Astrocyte of the spinal cord (primary cell): ENCODE data around the gene ZNF579.

Source experiments
- DNase-seq: peaks from one replicate; pipeline ENCODE4 v3.0.0; 2011; ENCODE audit warnings: low read depth, low spot score
- H3K4me3 ChIP-seq: 2 replicates; pipeline ENCODE4 v1.5.1; 2011; ENCODE audit warnings: low read depth, mild to moderate bottlenecking, low read length, moderate library complexity
- in situ Hi-C: cut with HindIII; loops from 2 replicates; pipeline ENCODE4 v1.10.0; 2017; ENCODE audit warnings: low sequenced_read_pairs
- TF ChIP-seq, protein P1 (sequence below): IDR thresholded peaks from 2 replicates; pipeline ENCODE4 v1.5.1; 2012; ENCODE audit warnings: low read depth, mild to moderate bottlenecking, low read length, inconsistent platforms

ZNF579 gene

DNA sequence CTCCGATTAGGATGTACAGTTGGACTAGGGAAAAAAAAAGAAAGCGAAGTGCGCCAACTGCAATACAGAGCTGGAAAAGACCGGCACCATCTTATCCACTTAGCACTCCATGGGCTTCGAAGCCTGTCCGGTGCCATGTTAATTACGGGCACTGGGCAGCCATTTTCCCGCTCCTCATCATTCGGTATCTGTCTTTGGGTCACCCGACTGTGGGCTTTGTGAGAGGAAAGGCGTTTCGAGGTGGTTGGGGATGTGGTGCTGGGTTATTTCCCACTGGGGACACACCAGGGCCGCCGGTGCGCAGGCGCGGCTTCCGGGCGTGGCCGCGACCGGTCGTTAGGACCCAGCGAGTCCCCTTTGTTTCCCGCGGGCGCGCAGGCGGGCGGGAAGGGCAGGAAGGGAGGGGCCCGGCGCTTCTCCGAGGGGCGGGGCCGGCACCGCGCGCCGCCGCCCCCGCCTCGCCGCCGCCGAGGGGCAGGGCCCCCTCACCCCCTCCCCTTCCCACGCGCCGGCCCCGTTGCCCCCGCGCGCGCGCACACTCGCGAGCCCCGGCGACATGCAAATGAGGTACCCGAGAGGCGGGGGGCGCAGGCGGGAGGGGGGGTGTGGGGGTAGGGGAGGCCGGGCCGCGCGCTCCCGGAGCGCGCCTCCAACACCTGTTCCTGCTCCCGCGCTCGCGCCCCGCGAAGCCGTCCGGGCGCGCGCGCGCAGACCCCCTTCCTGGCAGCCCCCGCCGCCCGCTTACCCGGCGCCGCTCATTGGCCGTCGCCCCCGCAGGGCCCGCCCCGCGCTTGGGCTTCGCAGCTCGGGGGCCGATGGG lies 19.4 kb upstream of the ZNF579 start, which contains the start of gene ZNF524:
ZNF524 (plus strand) TSS at position 447 of the 820 bp plus-strand sequence. CDS start 1,825 bp downstream, outside the sequence.
- in situ Hi-C loops: no loop called here
- TF ChIP-seq, protein P1, sequence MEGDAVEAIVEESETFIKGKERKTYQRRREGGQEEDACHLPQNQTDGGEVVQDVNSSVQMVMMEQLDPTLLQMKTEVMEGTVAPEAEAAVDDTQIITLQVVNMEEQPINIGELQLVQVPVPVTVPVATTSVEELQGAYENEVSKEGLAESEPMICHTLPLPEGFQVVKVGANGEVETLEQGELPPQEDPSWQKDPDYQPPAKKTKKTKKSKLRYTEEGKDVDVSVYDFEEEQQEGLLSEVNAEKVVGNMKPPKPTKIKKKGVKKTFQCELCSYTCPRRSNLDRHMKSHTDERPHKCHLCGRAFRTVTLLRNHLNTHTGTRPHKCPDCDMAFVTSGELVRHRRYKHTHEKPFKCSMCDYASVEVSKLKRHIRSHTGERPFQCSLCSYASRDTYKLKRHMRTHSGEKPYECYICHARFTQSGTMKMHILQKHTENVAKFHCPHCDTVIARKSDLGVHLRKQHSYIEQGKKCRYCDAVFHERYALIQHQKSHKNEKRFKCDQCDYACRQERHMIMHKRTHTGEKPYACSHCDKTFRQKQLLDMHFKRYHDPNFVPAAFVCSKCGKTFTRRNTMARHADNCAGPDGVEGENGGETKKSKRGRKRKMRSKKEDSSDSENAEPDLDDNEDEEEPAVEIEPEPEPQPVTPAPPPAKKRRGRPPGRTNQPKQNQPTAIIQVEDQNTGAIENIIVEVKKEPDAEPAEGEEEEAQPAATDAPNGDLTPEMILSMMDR: no peak
- peak within 1 kb of the TSS; percentile 84 for H3K4me3 ChIP-seq
- DNase-seq: peak; percentile 69

DNA sequence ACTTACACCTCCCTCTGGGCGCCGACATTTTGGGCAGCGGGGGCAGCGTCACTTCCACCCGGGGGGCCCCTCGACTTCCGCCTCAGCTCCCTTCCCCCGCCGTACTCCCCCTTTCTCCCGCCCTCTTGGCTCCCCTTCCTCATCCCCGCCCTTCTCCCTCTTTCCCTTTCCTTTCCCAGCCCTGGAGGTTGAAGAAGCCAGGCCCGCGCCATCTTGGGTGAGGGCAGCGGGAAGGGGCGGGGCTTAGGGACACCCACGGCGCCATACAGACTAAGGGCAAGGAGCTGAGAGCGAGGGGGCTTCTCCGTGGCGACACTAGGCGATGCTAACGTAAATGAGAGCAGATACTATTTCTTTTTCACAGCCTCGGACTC lies 18.8 kb upstream of the ZNF579 start, which contains the start of gene FIZ1:
FIZ1 (minus strand) TSS at position 50 of the 374 bp plus-strand sequence. CDS start 1,652 bp downstream, outside the sequence.
- peak; percentile 99 for DNase-seq
- TF ChIP-seq, protein P1: no peak
- in situ Hi-C loops: no loop called here
- H3K4me3 ChIP-seq: peak within 1 kb of the TSS; percentile 84

DNA sequence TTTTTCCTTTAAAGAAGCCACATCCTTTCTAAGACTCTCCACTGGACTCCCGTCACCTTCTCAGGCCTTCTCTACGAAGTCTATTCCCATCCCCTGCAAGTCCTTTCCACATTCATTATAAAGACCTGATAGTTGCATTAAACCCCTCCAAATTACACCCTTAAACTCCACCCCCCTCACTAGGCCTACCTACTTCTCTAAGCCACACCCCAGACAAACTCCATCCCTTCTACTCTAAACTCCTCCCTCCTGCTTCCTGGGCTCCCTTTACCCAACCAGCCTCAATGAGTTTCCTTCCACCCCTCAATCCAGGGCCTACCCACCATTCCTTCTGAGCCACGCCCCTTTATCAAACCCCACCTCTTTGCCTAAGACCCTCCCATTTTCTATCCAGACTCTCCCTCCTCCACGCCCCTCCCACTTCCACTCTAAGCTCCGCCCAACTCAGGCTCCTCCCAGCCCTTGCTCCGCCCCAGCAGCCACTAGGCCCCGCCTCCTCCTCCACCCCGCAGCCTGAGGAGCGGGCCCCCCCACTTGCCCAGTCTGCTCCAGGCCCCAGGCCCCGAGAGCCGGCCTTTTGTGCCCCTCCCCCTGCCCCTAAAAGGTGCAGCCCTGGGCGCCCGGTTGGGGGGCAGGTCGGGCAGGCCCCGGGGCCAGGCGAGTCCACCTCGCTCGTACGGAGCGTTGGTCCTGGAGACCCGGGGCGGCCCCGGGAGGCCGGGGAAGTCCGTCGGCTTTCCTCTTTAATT lies 18.2 kb upstream of the ZNF579 start:
- TF ChIP-seq, protein P1: no peak
- in situ Hi-C loops: no loop called here
- H3K4me3 ChIP-seq: peak overlapping the region; percentile 84
- peak; percentile 97 for DNase-seq

DNA sequence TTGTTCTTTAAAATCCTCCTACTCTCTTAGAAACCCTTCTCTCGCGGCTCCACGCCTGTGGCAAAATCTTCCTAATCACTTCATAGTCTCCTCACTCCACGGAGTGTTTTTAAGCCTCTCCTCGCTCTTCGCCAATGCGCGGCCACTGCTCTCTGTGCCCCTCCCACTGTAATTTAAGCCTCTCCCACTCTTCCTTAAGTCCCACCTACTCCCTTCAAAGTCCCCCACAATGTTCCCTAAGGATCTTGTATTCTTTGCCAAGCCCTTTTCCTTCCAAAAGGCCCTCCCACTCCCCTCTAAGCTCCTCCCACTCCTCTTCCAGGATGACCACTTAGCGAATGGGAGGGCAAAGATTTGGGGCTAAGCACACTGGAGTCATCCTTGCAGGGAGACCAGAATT lies 17.4 kb upstream of the ZNF579 start:
- TF ChIP-seq, protein P1: no peak
- no peak for DNase-seq
- no peak overlapping the region for H3K4me3 ChIP-seq
- in situ Hi-C loops: no loop called here

DNA sequence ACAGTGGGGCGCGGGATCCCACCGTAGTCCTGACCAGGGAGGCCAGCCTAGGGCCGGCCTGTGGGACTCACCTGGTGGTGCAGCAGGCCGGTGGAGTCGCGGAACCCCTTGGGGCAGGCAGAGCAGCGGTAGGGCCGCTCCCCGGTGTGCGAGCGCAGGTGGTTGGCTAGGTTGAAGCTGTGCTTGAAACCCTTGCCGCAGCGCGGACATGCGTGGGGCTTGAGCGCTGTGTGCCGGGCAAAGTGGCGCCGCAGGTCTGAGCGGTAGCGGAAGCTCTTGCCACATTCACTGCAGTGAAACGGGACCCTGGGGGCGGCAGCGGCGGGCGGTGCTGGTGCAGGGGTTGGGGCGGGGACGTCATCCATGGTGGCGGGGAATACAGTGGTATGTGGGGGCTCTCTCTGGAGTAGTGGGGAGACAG lies 16.9 kb upstream of the ZNF579 start:
- no peak overlapping the region for H3K4me3 ChIP-seq
- DNase-seq: no peak
- TF ChIP-seq, protein P1: no peak
- in situ Hi-C loops: no loop called here

DNA sequence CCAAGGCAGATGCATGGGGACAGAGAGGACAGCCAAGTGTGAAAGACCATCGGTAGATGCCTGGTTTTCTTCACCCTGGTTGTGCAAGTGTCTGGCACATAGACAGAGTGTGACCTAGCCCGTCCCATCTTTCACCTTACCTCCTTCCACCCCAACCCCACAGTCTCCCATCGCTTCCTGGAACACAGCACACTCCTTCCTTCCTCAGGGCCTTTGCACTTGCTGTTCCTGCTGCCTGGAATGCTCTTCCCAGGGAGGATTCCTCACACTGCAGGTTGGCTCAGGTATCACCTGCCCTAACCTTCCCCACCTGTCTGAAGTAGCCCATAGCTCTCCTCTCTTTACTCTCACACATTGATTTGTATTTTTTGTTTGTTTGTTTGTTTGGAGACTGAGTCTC lies 15.7 kb upstream of the ZNF579 start:
- TF ChIP-seq, protein P1: no peak
- no peak for DNase-seq
- in situ Hi-C loops: no loop called here
- H3K4me3 ChIP-seq: no peak overlapping the region
